HG03378 (cell line): ENCODE results near the gene PAWR.
"Not testable (repeated sequence)": the region's sequence is repeated elsewhere in the genome, so short reads cannot be mapped to it uniquely, and the experiment has no call there.

Source experiments
- ATAC-seq: cut with Tn5 transposase; IDR thresholded peaks from one replicate; pipeline ENCODE4 v1.9.1; 2021; ENCODE audit warnings: mild to moderate bottlenecking, moderate library complexity; ENCODE audit not compliant: unreplicated experiment

PAWR gene

GRCh38 chr12:79650440-79650839 lies 40.3 kb downstream of the PAWR start:
- no peak for ATAC-seq

- ATAC-seq, result no peak
These were observed 41.9 kb downstream of the PAWR start for GRCh38 chr12:79648881-79649280.

DNA sequence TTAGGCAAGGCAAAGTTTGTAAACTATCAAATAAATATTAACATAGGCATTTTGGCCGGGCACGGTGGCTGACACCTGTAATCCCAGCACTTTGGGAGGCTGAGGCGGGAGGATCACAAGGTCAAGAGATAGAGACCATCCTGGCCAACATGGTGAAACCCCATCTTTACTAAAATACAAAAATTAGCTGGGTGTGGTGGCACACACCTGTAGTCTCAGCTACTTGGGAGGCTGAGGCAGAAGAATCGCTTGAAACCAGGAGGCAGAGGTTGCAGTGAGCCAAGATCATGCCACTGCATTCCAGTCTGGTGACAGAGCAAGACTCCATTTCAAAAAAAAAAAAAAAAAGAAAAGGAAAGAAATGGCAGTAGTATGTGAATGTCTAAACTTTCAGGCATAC lies 43.9 kb downstream of the PAWR start:
- not testable (repeated sequence) for ATAC-seq

DNA sequence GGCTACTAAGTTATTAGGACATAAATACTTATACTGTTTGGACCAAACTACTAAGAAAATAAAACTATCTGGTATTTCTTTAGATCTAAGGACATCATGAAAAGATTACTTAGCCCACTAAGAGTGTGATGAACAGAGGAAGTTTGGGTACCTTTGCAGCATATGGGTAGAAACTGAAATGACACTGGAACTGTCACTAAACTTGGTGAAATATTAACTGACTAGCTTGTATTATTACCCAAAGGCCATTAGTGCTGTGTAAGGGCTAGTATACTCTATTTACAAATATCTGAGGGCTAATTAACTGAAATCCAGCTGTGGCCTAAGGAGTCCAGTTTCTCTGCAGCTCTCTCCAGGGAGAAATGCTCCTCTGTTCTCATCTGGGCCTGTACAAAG lies 45.5 kb downstream of the PAWR start:
- ATAC-seq, result peak; percentile 99

DNA sequence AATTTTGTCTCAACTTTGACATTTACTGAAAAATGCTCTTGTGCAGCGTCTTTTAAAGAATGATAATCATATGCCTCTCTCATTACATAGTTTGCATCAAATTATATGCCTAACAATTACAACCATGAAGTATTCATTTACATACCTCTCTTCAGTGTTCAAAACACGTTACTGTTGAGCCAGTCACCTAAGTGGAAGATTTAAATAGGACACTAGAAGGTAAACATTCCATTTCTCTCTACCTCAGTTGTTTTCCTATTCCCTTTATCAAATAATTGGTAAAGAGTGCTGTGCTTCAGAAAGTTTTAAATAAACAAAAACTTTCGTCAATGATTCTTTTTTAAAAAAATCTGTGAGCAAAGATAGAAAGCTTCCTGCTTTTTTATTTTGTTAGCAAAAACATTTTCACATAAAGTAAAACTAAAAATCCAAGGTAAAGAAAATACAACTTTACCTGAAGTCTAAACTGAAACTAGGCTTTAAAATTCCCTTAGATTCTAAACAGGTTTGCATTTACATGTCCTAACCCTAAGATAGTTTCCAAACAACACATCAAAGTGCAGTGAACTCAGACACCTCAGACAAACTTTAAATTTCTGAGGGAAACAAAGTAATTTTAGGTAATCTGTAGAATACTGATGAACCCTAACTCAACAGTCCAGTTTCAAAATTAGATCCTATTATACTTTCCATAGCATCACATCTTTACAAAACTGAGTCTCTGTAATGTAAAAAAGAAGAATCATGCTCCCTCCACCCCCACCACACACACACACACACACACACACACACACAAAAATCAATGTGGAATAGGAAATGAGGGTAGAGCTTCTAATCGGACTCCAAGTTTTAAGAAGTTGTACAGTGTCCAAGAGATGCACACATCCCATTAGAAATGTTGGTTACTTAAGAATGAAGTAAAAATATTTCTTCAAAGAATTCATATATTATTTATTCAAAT lies 46.2 kb downstream of the PAWR start:
- ATAC-seq, result peak; percentile 14

GRCh38 chr12:79643821-79644220 lies 46.9 kb downstream of the PAWR start:
- no peak for ATAC-seq

DNA sequence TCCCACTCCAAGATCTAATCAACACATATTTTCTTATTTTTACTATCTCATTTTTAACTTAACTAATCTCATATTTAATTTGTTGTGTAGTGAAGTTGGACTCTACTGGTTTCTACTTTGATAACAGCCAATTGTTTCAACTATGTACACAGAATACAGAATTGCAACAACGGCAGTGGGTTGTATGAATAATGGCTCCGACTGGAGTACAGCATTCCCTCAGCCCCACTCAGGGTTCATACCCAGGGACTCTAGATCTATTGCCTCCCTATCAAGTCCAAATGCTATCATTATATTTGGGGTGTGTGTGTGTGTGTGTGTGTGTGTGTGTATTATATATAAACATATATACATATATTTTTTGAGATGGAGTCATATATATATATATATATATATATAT lies 52.3 kb downstream of the PAWR start:
- ATAC-seq, result no peak

DNA sequence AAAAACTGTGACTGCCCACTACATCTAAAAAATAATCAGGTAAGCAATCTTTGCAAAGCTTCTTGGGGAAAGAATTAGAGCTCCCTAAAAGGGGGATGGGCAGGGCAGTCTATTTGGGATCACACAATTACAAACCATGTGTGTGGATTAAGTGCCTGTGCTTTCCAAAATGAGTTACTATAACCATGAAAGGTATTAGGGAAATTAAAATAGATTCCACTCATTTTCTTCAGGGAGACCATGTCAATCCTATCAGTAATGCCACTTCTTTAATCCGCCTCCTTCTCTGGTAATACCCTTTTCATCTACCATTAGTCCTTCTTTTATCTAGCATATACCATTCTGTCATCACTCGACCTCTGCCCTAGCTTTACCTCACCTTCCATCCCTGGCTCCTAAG lies 53.7 kb downstream of the PAWR start:
- no peak for ATAC-seq

- ATAC-seq, result no peak
These were observed 55.1 kb downstream of the PAWR start for GRCh38 chr12:79635676-79636075.

- ATAC-seq, result no peak
These were observed 55.8 kb downstream of the PAWR start for GRCh38 chr12:79634957-79635471.

GRCh38 chr12:79629561-79629960 lies 61.2 kb downstream of the PAWR start:
- no peak for ATAC-seq

- not testable (repeated sequence) for ATAC-seq
These were observed 64.0 kb downstream of the PAWR start for GRCh38 chr12:79626735-79627134.

DNA sequence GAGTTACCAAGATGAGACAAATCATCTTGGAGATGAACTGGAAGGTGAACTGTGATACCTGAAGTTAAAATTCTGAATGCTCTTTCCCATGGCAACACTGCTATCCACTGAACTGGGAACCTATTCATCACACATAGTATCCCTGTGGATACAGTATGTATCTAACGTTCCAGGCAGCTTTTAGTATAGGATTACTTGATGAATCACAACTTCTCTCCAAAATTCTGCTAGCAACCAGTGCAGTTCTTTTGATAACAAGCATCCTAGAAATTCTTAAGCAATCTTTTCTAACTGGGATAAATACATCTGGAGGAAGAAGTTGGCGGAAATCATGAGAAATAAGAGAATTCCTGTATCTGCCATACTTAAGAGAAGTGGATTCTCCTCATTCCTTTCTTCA lies 66.4 kb downstream of the PAWR start:
- ATAC-seq, result no peak

DNA sequence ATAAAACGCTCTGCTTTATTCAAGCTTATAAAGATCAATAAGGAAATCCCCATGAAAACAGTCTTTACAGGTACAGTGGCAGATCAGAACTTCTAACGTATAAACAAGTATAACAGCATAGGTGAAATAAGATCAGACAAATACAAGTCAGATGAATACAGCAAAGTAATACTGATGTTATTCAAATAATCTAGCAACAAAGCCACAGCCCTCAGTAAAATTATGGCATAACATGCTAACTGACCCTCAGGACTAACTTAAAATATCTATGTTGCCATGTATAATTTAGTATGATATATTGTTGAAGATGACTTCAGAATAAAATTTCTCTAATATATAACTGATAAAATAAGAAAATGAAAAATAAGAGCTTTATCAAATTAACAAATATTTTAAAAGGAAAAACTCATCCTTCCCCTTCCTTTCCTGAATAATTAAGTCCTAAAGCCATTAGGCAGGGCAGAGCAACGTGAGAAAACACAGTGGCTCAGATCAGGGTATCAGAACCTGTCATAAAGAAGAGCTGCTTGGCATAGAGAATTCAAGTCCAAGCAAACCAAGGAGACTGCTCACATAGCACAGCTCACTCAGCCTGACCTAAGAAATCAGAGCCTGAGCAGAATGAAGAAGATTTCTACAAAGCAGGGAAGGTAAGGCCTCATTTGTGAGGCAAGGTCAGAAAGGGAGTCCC lies 70.7 kb downstream of the PAWR start:
- ATAC-seq, result no peak

- ATAC-seq, result no peak
These were observed 71.8 kb downstream of the PAWR start for GRCh38 chr12:79618848-79619404.

DNA sequence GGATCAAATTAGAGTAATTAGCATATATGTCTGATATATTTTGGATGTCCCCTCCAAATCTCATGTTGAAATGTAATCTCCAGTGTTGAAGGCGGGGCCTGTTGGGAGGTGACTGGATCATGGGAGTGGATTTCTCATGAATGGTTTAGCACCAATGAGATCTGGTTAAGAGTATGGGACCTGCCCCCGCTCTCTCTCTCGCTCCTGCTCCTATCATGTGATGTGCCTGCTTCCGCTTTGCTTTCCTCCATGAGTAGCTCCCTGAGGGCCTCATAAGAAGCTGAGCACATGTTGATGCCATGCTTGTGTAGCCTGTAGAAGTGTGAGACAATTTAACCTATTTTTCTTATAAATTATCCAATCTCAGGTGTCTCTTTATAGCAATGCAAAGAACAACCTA lies 73.1 kb downstream of the PAWR start:
- no peak for ATAC-seq

- peak; percentile 54 for ATAC-seq
These were observed 74.9 kb downstream of the PAWR start for GRCh38 chr12:79615596-79616560.

DNA sequence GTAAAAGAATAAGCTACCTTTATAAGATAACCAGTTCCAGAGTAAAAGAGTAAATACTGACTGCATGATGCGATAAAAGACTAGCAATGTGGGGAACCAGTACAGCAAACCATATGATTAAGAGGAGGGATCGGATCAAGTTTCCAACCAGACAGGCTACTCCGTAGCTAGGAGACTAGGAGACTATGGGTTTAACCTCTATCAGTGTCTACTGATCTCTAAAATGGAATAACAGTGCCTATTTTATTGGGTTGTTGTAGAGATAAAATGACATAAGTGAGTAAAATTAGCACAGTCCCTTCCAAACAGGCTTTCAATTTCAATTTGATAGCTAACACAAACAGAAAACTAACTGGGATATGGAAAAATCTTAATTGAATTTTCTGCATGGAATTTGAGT lies 76.0 kb downstream of the PAWR start:
- ATAC-seq, result no peak

- ATAC-seq, result no peak
These were observed 88.9 kb downstream of the PAWR start for GRCh38 chr12:79601908-79602307.

GRCh38 chr12:79597910-79598309 lies 92.9 kb downstream of the PAWR start:
- ATAC-seq, result no peak
